WTC11 (cell line): ENCODE measurements around the gene TMA7.

Experiments used
- CBFB ChIP-seq: sonication (generic); formaldehyde crosslinking; IDR thresholded peaks from 2 replicates; pipeline ENCODE4 v1.8.1; 2022; ENCODE audit warnings: mild to moderate bottlenecking, low read depth, missing genetic modification reagents
- NFYB ChIP-seq: sonication (generic); formaldehyde crosslinking; conservative IDR thresholded peaks from 2 replicates; pipeline ENCODE4 v1.8.0; 2022; ENCODE audit warnings: low read depth, missing genetic modification reagents
- NR3C1 ChIP-seq: sonication (generic); formaldehyde crosslinking; conservative IDR thresholded peaks from 2 replicates; pipeline ENCODE4 v1.8.1; 2023; ENCODE audit warnings: low read depth, mild to moderate bottlenecking, missing genetic modification reagents
- SP1 ChIP-seq: sonication (generic); formaldehyde crosslinking; conservative IDR thresholded peaks from 2 replicates; pipeline ENCODE4 v1.8.1; 2022; ENCODE audit warnings: missing genetic modification reagents
- TF ChIP-seq, protein P1 (sequence below): sonication (generic); formaldehyde crosslinking; IDR thresholded peaks from 2 replicates; pipeline ENCODE4 v1.8.0; 2022; ENCODE audit warnings: mild to moderate bottlenecking, missing genetic modification reagents
- TF ChIP-seq, protein P2 (sequence below): fragments of 250-450 bp; sonication (Bioruptor Pico); IDR thresholded peaks from 2 replicates; pipeline ENCODE4 v2.1.2; 2022; ENCODE audit warnings: mild to moderate bottlenecking, moderate library complexity
- TF ChIP-seq, protein P3 (sequence below): fragments of 250-450 bp; sonication (Bioruptor Pico); IDR thresholded peaks from 2 replicates; pipeline ENCODE4 v1.9.0; 2021; ENCODE audit warnings: mild to moderate bottlenecking
- TF ChIP-seq, protein P4 (sequence below): fragments of 200-600 bp; IDR thresholded peaks from 2 replicates; pipeline ENCODE4 v1.8.0; 2022; ENCODE audit warnings: antibody characterized with exemption
- TF ChIP-seq, protein P5 (sequence below): sonication (generic); formaldehyde crosslinking; IDR thresholded peaks from 2 replicates; pipeline ENCODE4 v1.8.1; 2022; ENCODE audit warnings: low read depth, mild to moderate bottlenecking, moderate library complexity, missing genetic modification reagents, borderline replicate concordance
- TF ChIP-seq, protein P6 (sequence below): sonication (generic); formaldehyde crosslinking; IDR thresholded peaks from 2 replicates; pipeline ENCODE4 v1.8.1; 2023; ENCODE audit warnings: mild to moderate bottlenecking, moderate library complexity, missing genetic modification reagents

DNA sequence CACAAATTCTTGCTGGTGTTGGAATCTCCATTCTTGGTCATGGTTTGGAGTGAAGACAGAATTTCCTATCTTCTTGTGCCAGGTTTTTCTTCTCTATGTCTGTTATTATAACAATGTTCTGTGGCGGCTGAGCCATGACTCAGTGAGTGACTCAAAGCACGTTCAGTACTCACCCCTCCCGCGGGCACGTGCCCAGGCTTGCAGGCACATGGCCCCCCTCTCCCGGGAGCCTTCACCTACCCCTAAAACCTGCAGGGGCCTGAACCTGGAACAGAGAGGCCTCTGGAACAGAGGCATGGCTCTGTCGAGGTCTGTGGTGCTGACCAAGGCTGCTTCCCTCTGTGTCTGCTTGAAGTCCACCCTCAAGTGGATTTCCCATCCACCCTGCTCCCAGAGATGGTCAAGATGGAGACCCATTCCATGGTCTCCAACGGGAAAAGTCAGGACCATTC, 37.8 kb upstream of the TMA7 start:
- TF ChIP-seq, protein P1, sequence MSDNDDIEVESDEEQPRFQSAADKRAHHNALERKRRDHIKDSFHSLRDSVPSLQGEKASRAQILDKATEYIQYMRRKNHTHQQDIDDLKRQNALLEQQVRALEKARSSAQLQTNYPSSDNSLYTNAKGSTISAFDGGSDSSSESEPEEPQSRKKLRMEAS (CRISPR knock-in tag), result no peak
- TF ChIP-seq, protein P2, sequence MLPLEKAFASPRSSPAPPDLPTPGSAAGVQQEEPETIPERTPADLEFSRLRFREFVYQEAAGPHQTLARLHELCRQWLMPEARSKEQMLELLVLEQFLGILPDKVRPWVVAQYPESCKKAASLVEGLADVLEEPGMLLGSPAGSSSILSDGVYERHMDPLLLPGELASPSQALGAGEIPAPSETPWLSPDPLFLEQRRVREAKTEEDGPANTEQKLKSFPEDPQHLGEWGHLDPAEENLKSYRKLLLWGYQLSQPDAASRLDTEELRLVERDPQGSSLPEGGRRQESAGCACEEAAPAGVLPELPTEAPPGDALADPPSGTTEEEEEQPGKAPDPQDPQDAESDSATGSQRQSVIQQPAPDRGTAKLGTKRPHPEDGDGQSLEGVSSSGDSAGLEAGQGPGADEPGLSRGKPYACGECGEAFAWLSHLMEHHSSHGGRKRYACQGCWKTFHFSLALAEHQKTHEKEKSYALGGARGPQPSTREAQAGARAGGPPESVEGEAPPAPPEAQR (CRISPR knock-in tag), result no peak
- TF ChIP-seq, protein P3, sequence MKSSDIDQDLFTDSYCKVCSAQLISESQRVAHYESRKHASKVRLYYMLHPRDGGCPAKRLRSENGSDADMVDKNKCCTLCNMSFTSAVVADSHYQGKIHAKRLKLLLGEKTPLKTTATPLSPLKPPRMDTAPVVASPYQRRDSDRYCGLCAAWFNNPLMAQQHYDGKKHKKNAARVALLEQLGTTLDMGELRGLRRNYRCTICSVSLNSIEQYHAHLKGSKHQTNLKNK (CRISPR knock-in tag), result no peak
- TF ChIP-seq, protein P4, sequence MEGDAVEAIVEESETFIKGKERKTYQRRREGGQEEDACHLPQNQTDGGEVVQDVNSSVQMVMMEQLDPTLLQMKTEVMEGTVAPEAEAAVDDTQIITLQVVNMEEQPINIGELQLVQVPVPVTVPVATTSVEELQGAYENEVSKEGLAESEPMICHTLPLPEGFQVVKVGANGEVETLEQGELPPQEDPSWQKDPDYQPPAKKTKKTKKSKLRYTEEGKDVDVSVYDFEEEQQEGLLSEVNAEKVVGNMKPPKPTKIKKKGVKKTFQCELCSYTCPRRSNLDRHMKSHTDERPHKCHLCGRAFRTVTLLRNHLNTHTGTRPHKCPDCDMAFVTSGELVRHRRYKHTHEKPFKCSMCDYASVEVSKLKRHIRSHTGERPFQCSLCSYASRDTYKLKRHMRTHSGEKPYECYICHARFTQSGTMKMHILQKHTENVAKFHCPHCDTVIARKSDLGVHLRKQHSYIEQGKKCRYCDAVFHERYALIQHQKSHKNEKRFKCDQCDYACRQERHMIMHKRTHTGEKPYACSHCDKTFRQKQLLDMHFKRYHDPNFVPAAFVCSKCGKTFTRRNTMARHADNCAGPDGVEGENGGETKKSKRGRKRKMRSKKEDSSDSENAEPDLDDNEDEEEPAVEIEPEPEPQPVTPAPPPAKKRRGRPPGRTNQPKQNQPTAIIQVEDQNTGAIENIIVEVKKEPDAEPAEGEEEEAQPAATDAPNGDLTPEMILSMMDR, result no peak
- TF ChIP-seq SP1 (CRISPR knock-in tag), result no peak
- TF ChIP-seq CBFB (CRISPR knock-in tag), result no peak
- TF ChIP-seq NR3C1, result no peak
- TF ChIP-seq, protein P5, sequence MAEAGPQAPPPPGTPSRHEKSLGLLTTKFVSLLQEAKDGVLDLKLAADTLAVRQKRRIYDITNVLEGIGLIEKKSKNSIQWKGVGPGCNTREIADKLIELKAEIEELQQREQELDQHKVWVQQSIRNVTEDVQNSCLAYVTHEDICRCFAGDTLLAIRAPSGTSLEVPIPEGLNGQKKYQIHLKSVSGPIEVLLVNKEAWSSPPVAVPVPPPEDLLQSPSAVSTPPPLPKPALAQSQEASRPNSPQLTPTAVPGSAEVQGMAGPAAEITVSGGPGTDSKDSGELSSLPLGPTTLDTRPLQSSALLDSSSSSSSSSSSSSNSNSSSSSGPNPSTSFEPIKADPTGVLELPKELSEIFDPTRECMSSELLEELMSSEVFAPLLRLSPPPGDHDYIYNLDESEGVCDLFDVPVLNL (CRISPR knock-in tag), result no peak
- TF ChIP-seq, protein P6, sequence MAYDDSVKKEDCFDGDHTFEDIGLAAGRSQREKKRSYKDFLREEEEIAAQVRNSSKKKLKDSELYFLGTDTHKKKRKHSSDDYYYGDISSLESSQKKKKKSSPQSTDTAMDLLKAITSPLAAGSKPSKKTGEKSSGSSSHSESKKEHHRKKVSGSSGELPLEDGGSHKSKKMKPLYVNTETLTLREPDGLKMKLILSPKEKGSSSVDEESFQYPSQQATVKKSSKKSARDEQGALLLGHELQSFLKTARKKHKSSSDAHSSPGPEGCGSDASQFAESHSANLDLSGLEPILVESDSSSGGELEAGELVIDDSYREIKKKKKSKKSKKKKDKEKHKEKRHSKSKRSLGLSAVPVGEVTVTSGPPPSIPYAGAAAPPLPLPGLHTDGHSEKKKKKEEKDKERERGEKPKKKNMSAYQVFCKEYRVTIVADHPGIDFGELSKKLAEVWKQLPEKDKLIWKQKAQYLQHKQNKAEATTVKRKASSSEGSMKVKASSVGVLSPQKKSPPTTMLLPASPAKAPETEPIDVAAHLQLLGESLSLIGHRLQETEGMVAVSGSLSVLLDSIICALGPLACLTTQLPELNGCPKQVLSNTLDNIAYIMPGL (CRISPR knock-in tag), result no peak
- no peak for TF ChIP-seq NFYB (CRISPR knock-in tag)
